Measurements from ENCODE around the gene MAP4K5. TPM values are rescaled to one million over a fixed set of nuclear protein-coding genes. Genes with fewer than 3 reads are reported as not detected.

The MAP4K5 gene
- total RNA-seq, 1 donor from 2014 or later: 93.1 TPM

DNA sequence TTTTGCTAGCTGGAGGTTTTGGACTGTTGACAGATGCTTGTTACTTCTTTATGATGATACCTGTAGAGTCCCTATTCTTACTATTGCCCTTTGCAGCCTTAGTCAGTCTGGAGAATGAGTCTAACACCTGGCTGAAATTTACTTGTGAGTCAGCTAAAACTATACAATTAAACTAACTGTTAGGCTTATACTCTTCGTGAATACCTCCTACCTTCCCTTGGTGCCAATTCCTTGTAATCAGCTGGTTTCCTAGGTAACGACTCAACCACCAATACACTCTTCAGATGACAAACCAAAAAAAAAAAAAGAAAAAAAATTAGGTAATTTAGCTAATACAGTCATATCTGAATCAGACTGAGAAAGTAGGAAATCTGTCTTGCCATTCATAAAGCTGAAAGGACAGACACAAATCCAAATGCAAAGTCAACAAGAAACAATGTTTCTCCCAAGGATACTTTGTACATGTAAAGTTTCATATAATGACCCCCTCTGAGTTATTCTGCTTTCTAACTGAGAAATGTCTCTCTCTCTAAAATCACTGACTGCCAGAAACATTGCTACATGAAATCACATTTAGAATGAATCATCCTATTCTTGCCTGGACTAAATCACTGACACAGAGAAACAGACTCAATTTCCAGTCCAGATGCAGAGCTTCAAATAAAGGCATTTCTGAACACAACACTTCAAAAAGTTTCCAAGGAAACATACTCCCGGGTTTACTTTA, 79.2 kb downstream of the MAP4K5 start:
- FAIRE-seq: peak; percentile 63
- Mint-ChIP-seq H3K27me3 (ENCODE audit: low read depth, unreplicated experiment) (no peaks in the 10 kb centered on the region), H3K4me3 (ENCODE audit: unreplicated experiment) (no peak overlapping the region), H3K9me3 (ENCODE audit: unreplicated experiment) (no peaks in the 10 kb centered on the region), H3K27ac (ENCODE audit: unreplicated experiment) (peak overlapping the region; percentile 72), H3K36me3 (ENCODE audit: low read depth, unreplicated experiment) (peaks cover 21% of the 10 kb centered on the region), H3K4me1 (ENCODE audit: low read depth, unreplicated experiment) (peaks cover 14% of the 10 kb centered on the region)
- Histone ChIP-seq H3K27ac (ENCODE audit: low read depth, low read length) (peak overlapping the region; percentile 83), H3K4me3 (ENCODE audit: insufficient read depth, low read depth, low read length) (no peak overlapping the region), H3K4me2 (ENCODE audit: low read length) (peak overlapping the region; percentile 30), H3K36me3 (ENCODE audit: insufficient read depth, low read length) (peaks cover 46% of the 10 kb centered on the region), H3K4me1 (ENCODE audit: insufficient read depth, low read length) (peaks cover 14% of the 10 kb centered on the region), H3K79me2 (ENCODE audit: insufficient read depth, low read length) (peaks cover 14% of the 10 kb centered on the region), H3K27me3 (ENCODE audit: insufficient read depth, low read length) (no peaks in the 10 kb centered on the region), H3K9ac (ENCODE audit: low read length) (peak overlapping the region; percentile 66), H2AFZ (ENCODE audit: low read depth, low read length) (no peak overlapping the region), H3K9me3 (ENCODE audit: insufficient read depth, low read depth, low read length) (no peaks in the 10 kb centered on the region), H4K20me1 (ENCODE audit: insufficient read depth, low read length) (peaks cover 20% of the 10 kb centered on the region)
- peak; percentile 84 for DNase-seq (ENCODE audit: low read depth)
- no peak for TF ChIP-seq EZH2 (IDR thresholded peaks at IDR 0.05; ENCODE audit: insufficient read depth, low read length)
- TF ChIP-seq, protein P1, sequence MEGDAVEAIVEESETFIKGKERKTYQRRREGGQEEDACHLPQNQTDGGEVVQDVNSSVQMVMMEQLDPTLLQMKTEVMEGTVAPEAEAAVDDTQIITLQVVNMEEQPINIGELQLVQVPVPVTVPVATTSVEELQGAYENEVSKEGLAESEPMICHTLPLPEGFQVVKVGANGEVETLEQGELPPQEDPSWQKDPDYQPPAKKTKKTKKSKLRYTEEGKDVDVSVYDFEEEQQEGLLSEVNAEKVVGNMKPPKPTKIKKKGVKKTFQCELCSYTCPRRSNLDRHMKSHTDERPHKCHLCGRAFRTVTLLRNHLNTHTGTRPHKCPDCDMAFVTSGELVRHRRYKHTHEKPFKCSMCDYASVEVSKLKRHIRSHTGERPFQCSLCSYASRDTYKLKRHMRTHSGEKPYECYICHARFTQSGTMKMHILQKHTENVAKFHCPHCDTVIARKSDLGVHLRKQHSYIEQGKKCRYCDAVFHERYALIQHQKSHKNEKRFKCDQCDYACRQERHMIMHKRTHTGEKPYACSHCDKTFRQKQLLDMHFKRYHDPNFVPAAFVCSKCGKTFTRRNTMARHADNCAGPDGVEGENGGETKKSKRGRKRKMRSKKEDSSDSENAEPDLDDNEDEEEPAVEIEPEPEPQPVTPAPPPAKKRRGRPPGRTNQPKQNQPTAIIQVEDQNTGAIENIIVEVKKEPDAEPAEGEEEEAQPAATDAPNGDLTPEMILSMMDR (IDR thresholded peaks at IDR 0.05; ENCODE audit: insufficient read depth, low read depth, low read length): no peak

DNA sequence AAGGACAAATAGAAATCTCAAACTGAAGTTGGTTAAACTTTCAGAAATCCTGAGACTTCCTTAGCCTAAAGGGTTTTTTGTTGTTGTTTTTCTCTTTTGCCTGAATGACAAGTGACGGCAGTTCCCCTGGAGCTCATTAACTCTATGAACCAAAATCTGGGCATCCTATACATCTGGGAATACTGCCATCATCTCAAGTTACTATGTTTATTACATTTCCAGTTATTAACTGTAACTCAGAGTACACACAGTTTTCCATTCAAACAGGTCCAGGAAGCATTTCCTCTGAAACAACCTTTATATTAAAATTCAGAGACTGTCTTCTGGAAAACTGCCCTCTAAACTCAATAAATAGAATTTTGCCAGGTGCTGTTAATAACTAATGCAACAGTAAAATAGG, 80.1 kb downstream of the MAP4K5 start:
- H3K79me2 ChIP-seq (ENCODE audit: insufficient read depth, low read length): peaks cover 14% of the 10 kb centered on the region
- H3K4me2 ChIP-seq (ENCODE audit: low read length): no peak overlapping the region
- H4K20me1 ChIP-seq (ENCODE audit: insufficient read depth, low read length): peaks cover 16% of the 10 kb centered on the region
- Mint-ChIP-seq H3K4me3 (ENCODE audit: unreplicated experiment) (no peak overlapping the region), H3K4me1 (ENCODE audit: low read depth, unreplicated experiment) (peaks cover 17% of the 10 kb centered on the region), H3K27me3 (ENCODE audit: low read depth, unreplicated experiment) (no peaks in the 10 kb centered on the region), H3K27ac (ENCODE audit: unreplicated experiment) (peak overlapping the region; percentile 72), H3K9me3 (ENCODE audit: unreplicated experiment) (no peaks in the 10 kb centered on the region), H3K36me3 (ENCODE audit: low read depth, unreplicated experiment) (peaks cover 24% of the 10 kb centered on the region)
- no peak overlapping the region for H2AFZ ChIP-seq (ENCODE audit: low read depth, low read length)
- no peak for TF ChIP-seq EZH2 (IDR thresholded peaks at IDR 0.05; ENCODE audit: insufficient read depth, low read length)
- TF ChIP-seq, protein P1 (IDR thresholded peaks at IDR 0.05; ENCODE audit: insufficient read depth, low read depth, low read length): no peak
- no peak overlapping the region for H3K4me3 ChIP-seq (ENCODE audit: insufficient read depth, low read depth, low read length)
- peak overlapping the region; percentile 83 for H3K27ac ChIP-seq (ENCODE audit: low read depth, low read length)
- no peak for DNase-seq (ENCODE audit: low read depth)
- H3K9me3 ChIP-seq (ENCODE audit: insufficient read depth, low read depth, low read length): no peaks in the 10 kb centered on the region
- H3K4me1 ChIP-seq (ENCODE audit: insufficient read depth, low read length): peaks cover 21% of the 10 kb centered on the region
- H3K27me3 ChIP-seq (ENCODE audit: insufficient read depth, low read length): no peaks in the 10 kb centered on the region
- peaks cover 39% of the 10 kb centered on the region for H3K36me3 ChIP-seq (ENCODE audit: insufficient read depth, low read length)
- FAIRE-seq: no peak
- peak overlapping the region; percentile 66 for H3K9ac ChIP-seq (ENCODE audit: low read length)

DNA sequence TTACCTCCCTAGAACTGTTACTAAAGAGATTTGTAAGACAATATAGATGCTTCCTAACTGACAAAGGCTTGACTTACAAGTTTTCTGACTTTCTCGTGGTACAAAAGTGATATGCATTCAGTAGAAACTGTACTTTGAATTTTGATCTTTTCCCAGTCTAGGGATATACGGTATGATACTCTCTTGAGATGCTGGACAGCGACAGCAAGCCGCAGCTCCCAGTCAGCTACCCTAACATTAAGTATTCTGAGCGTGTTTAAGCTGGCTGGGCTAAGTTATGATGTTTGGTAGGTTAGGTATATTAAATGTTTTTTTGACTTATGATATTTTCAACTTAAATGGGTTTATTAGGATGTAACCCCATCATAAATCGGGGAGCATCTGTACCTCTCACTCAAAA, 80.5 kb downstream of the MAP4K5 start:
- Histone ChIP-seq H3K4me2 (ENCODE audit: low read length) (no peak overlapping the region), H3K79me2 (ENCODE audit: insufficient read depth, low read length) (peaks cover 14% of the 10 kb centered on the region), H3K9me3 (ENCODE audit: insufficient read depth, low read depth, low read length) (no peaks in the 10 kb centered on the region), H3K27ac (ENCODE audit: low read depth, low read length) (peak overlapping the region; percentile 83), H3K27me3 (ENCODE audit: insufficient read depth, low read length) (no peaks in the 10 kb centered on the region), H3K9ac (ENCODE audit: low read length) (no peak overlapping the region), H3K36me3 (ENCODE audit: insufficient read depth, low read length) (peaks cover 43% of the 10 kb centered on the region), H2AFZ (ENCODE audit: low read depth, low read length) (no peak overlapping the region), H3K4me3 (ENCODE audit: insufficient read depth, low read depth, low read length) (no peak overlapping the region), H3K4me1 (ENCODE audit: insufficient read depth, low read length) (peaks cover 21% of the 10 kb centered on the region), H4K20me1 (ENCODE audit: insufficient read depth, low read length) (peaks cover 16% of the 10 kb centered on the region)
- FAIRE-seq: no peak
- DNase-seq (ENCODE audit: low read depth): no peak
- no peak overlapping the region for H3K4me3 Mint-ChIP-seq (ENCODE audit: unreplicated experiment)
- peaks cover 17% of the 10 kb centered on the region for H3K4me1 Mint-ChIP-seq (ENCODE audit: low read depth, unreplicated experiment)
- peaks cover 24% of the 10 kb centered on the region for H3K36me3 Mint-ChIP-seq (ENCODE audit: low read depth, unreplicated experiment)
- no peaks in the 10 kb centered on the region for H3K27me3 Mint-ChIP-seq (ENCODE audit: low read depth, unreplicated experiment)
- peak overlapping the region; percentile 7 for H3K27ac Mint-ChIP-seq (ENCODE audit: unreplicated experiment)
- H3K9me3 Mint-ChIP-seq (ENCODE audit: unreplicated experiment): no peaks in the 10 kb centered on the region
- TF ChIP-seq, protein P1 (IDR thresholded peaks at IDR 0.05; ENCODE audit: insufficient read depth, low read depth, low read length): no peak
- no peak for TF ChIP-seq EZH2 (IDR thresholded peaks at IDR 0.05; ENCODE audit: insufficient read depth, low read length)

All from astrocyte (in vitro differentiated cells and primary cell).